Thymus (tissue), 2 donors: ENCODE results near the gene CLCN7. TPM values are rescaled to one million over a fixed set of nuclear protein-coding genes. Genes with fewer than 3 reads are reported as not detected.

ENCODE experiments used
- polyA plus RNA-seq: library from polyadenylated mRNA; stranded (reverse); fragments of 200-250 nt; gene quantifications from one replicate; pipeline ENCODE4 v1.2.3, GENCODE V29; 2013
- total RNA-seq: library from RNA; stranded (reverse); fragments of 120-200 nt; gene quantifications from one replicate; pipeline ENCODE4 v1.2.4, GENCODE V29; 2013
- donor health status: healthy.

Gene CLCN7
- total and polyA plus RNA-seq, 2 donors, result 17.5 to 78.5 TPM

Other genes starting within 250 kb of the CLCN7 start
- not detected for gene TPSG1, start 249.8 kb downstream of the CLCN7 start, total RNA-seq
- 0.14 TPM for gene TPSG1, start 249.8 kb downstream of the CLCN7 start, polyA plus RNA-seq
- 0.71 TPM for gene TPSB2, start 244.8 kb downstream of the CLCN7 start, total RNA-seq
- gene TPSB2, start 244.8 kb downstream of the CLCN7 start, polyA plus RNA-seq, result 15.5 TPM
- gene TPSAB1, start 234.3 kb downstream of the CLCN7 start, total RNA-seq, result 4.3 TPM
- 11.1 TPM for gene TPSAB1, start 234.3 kb downstream of the CLCN7 start, polyA plus RNA-seq
- 0.14 TPM for gene TPSD1, start 219.0 kb downstream of the CLCN7 start, total RNA-seq
- 1.1 TPM for gene TPSD1, start 219.0 kb downstream of the CLCN7 start, polyA plus RNA-seq
- 58.5 TPM for gene UBE2I, start 165.4 kb downstream of the CLCN7 start, total RNA-seq
- gene UBE2I, start 165.4 kb downstream of the CLCN7 start, polyA plus RNA-seq, result 105 TPM
- gene BAIAP3, start 141.4 kb downstream of the CLCN7 start, total RNA-seq, result 0.52 TPM
- gene BAIAP3, start 141.4 kb downstream of the CLCN7 start, polyA plus RNA-seq, result 5.4 TPM
- 38.7 TPM for gene TSR3, start 123.2 kb downstream of the CLCN7 start, total RNA-seq
- gene TSR3, start 123.2 kb downstream of the CLCN7 start, polyA plus RNA-seq, result 46.8 TPM
- 27.8 TPM for gene GNPTG, start 123.1 kb downstream of the CLCN7 start, total RNA-seq
- gene GNPTG, start 123.1 kb downstream of the CLCN7 start, polyA plus RNA-seq, result 61.3 TPM
- 10.5 TPM for gene UNKL, start 60.3 kb downstream of the CLCN7 start, total RNA-seq
- gene UNKL, start 60.3 kb downstream of the CLCN7 start, polyA plus RNA-seq, result 21.9 TPM
- 20.6 TPM for gene UQCC4, start 54.3 kb downstream of the CLCN7 start, total RNA-seq
- 24.4 TPM for gene UQCC4, start 54.3 kb downstream of the CLCN7 start, polyA plus RNA-seq
- not detected for gene PERCC1, start 44.0 kb downstream of the CLCN7 start, total RNA-seq
- gene PERCC1, start 44.0 kb downstream of the CLCN7 start, polyA plus RNA-seq, result 0.07 TPM
- gene CCDC154, start 30.5 kb downstream of the CLCN7 start, total RNA-seq, result 0.71 TPM
- 14.0 TPM for gene CCDC154, start 30.5 kb downstream of the CLCN7 start, polyA plus RNA-seq
- gene PTX4, start 13.9 kb upstream of the CLCN7 start, total RNA-seq, result 0.05 TPM
- 0.05 TPM for gene PTX4, start 13.9 kb upstream of the CLCN7 start, polyA plus RNA-seq
- 14.0 TPM for gene TELO2, start 18.3 kb upstream of the CLCN7 start, total RNA-seq
- gene TELO2, start 18.3 kb upstream of the CLCN7 start, polyA plus RNA-seq, result 97.4 TPM
- gene TMEM204, start 58.6 kb upstream of the CLCN7 start, total RNA-seq, result 10.3 TPM
- 29.3 TPM for gene TMEM204, start 58.6 kb upstream of the CLCN7 start, polyA plus RNA-seq
- gene IFT140, start 137.0 kb upstream of the CLCN7 start, total RNA-seq, result 8.5 TPM
- 12.0 TPM for gene IFT140, start 137.0 kb upstream of the CLCN7 start, polyA plus RNA-seq
- 4.7 TPM for gene CRAMP1, start 137.3 kb upstream of the CLCN7 start, total RNA-seq
- 12.2 TPM for gene CRAMP1, start 137.3 kb upstream of the CLCN7 start, polyA plus RNA-seq
- 35.1 TPM for gene JPT2, start 203.3 kb upstream of the CLCN7 start, total RNA-seq
- gene JPT2, start 203.3 kb upstream of the CLCN7 start, polyA plus RNA-seq, result 31.4 TPM
- 36.0 TPM for gene MAPK8IP3, start 231.2 kb upstream of the CLCN7 start, total RNA-seq
- 129 TPM for gene MAPK8IP3, start 231.2 kb upstream of the CLCN7 start, polyA plus RNA-seq